ENCODE data around the gene SYNE4.

SYNE4 gene

DNA sequence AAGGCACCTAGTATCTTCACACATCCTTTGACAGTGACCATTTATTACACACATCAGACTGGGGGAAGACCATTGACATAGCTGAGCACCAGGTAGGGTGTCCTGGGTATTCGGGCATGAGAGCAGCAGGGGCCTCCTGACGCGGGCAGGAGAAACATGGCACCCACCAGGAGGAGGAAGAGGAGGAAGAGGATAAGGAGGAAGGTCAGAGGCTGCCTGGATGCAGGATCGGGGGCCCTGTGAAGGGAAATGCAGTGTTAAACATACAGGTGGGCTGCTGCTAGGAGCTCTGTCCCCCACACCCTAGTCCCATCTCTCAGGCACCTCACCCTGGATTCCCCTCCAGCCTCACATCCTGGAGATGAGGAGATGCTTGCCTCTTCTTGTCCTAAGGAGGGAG is 5.3 kb downstream of the SYNE4 start:
- 96 to 99% methylated on average over 4 of the region's 4 CpGs for WGBS, 2 experiments
- H3K4me1 ChIP-seq (ENCODE audit: control insufficient read depth, insufficient read depth, low read length) = no peaks in the 10 kb centered on the region
- H3K36me3 ChIP-seq (ENCODE audit: control insufficient read depth, insufficient read depth, low read length) = no peaks in the 10 kb centered on the region
- H3K9me3 ChIP-seq (ENCODE audit: control insufficient read depth, low read length) = no peaks in the 10 kb centered on the region
- H3K4me3 ChIP-seq (ENCODE audit: insufficient read depth, low read depth, low read length) = no peak overlapping the region
- H3K27me3 ChIP-seq (ENCODE audit: control insufficient read depth, insufficient read depth, low read length, poor library complexity, severe bottlenecking) = no peaks in the 10 kb centered on the region
- H3K27ac ChIP-seq (ENCODE audit: insufficient read depth, low read depth, low read length, poor library complexity, severe bottlenecking) = no peak overlapping the region

DNA sequence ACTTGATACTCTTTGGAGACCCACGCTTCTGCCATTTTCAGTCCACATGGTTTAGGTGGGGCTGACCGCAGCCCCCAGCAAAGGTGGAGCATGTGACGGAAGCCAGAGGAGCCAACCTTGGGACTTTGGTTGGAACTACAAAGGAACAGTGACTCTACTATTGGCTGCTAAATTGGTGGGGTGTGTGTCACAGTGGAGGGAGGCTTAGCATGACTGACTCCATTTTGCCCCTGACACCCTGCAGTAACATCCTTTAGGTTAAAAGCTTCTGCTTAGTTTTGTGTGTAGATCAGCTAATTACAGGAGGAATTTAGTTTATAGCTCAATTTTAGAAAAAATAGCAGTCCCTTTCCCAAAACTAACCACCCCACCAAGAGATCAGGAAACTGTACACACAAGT is 7.0 kb downstream of the SYNE4 start:
- H3K4me1 ChIP-seq (ENCODE audit: control insufficient read depth, insufficient read depth, low read length) = no peaks in the 10 kb centered on the region
- no peaks in the 10 kb centered on the region for H3K27me3 ChIP-seq (ENCODE audit: control insufficient read depth, insufficient read depth, low read length, poor library complexity, severe bottlenecking)
- no peak overlapping the region for H3K4me3 ChIP-seq (ENCODE audit: insufficient read depth, low read depth, low read length)
- no peak overlapping the region for H3K27ac ChIP-seq (ENCODE audit: insufficient read depth, low read depth, low read length, poor library complexity, severe bottlenecking)
- WGBS, 2 experiments = 98 to 100% methylated on average over 3 of the region's 3 CpGs
- no peaks in the 10 kb centered on the region for H3K9me3 ChIP-seq (ENCODE audit: control insufficient read depth, low read length)
- no peaks in the 10 kb centered on the region for H3K36me3 ChIP-seq (ENCODE audit: control insufficient read depth, insufficient read depth, low read length)

DNA sequence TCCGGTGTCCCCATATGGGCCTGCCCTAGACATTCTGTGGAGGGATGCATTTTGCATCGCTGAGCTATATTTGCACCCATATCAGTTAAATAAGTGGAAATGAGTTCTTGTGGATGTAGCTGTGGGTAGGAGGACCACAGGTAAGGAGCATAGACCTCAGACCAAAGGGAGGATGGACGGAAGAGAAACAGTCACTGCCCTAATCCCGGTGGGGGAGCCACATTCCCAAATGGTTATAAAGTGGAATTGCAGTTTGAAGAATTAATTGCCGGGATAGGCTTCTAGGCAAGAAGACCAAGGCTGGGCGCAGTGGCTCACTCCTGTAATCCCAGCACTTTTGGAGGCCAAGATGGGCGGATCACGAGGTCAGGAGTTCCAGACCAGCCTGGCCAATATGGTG is 11.8 kb downstream of the SYNE4 start:
- WGBS, 2 experiments = 92 to 94% methylated on average over 8 of the region's 8 CpGs
- H3K4me3 ChIP-seq (ENCODE audit: insufficient read depth, low read depth, low read length) = no peak overlapping the region
- H3K27ac ChIP-seq (ENCODE audit: insufficient read depth, low read depth, low read length, poor library complexity, severe bottlenecking) = no peak overlapping the region
- H3K27me3 ChIP-seq (ENCODE audit: control insufficient read depth, insufficient read depth, low read length, poor library complexity, severe bottlenecking) = no peaks in the 10 kb centered on the region
- H3K9me3 ChIP-seq (ENCODE audit: control insufficient read depth, low read length) = no peaks in the 10 kb centered on the region
- H3K36me3 ChIP-seq (ENCODE audit: control insufficient read depth, insufficient read depth, low read length) = no peaks in the 10 kb centered on the region
- peaks cover 7% of the 10 kb centered on the region for H3K4me1 ChIP-seq (ENCODE audit: control insufficient read depth, insufficient read depth, low read length)

DNA sequence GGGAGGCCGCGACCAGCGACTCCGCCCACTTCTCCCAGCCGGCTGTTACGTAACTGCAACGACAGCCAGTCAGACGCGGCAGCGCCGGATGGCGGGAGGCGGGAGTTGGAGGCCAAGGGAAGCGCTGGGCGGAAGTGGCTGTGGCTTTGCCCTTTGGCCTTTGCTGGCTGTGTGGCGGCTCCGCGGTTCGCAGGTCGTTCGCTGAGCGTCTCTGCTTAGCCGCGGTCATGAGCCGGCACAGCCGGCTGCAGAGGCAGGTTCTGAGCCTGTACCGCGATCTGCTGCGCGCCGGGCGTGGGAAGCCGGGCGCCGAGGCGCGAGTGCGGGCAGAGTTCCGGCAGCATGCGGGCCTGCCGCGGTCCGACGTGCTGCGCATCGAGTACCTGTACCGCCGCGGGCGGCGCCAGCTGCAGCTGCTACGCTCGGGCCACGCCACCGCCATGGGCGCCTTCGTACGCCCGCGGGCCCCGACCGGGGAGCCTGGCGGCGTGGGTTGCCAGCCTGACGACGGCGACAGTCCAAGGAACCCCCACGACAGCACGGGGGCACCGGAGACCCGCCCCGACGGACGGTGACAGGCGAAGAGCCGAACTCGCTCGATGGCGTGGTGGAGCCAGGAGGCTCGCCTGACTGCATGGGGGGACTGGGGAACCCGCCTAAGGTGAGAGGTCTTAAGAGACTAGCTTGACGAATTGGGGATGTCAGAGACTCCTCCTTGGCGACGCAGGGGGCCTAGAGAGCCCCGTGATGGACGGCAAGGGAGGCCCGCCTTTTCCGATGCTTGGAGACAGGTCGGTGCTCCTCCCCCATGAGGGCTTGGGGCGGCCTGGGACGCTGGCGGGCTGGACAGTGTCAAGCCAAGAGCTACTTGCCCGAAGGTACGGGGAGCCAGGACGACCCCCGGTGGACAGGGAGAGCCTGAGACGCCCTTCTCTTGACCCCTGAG is 13.3 kb downstream of the SYNE4 start, which contains the start of gene SDHAF1:
Gene SDHAF1, plus strand, starts transcription at position 141 of the 946 bp plus-strand sequence. Its CDS starts 87 bp downstream, at position 228.
- no peaks in the 10 kb centered on the region for H3K9me3 ChIP-seq (ENCODE audit: control insufficient read depth, low read length)

DNA sequence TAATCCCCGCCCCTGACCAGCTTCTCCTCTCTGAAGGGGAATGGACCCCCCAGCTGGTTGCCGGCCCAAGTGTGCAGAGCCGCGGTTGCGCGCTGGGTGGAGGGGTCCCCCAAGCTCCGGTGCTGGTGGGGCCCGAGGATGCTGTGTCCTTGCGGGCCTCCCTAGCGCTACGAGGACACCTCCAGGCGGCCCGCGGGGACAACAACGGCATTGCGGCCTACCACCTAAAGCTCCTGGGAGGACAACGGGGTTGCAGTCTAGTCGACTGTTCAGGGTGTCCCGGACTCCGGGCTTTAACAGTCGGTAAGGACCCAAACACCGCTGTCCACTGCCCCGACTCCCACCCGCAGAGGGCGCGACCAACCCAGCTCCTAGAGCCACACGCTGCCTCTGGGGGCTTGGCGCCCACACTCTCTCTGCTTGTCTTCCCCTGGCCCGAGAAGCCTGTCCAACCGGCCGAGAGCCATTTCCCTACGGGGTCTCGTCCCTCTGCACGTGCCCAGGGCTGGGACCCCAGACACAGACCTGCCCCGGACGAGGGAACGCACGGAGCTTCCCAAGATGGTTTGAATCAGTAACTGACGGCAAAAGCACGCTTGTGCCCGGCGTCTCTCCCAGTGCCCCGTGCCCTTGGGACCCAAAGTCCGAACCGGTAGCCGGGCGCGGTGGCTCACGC is 14.6 kb downstream of the SYNE4 start:
- H3K27ac ChIP-seq (ENCODE audit: insufficient read depth, low read depth, low read length, poor library complexity, severe bottlenecking) = no peak overlapping the region
- H3K27me3 ChIP-seq (ENCODE audit: control insufficient read depth, insufficient read depth, low read length, poor library complexity, severe bottlenecking) = no peaks in the 10 kb centered on the region
- peaks cover 7% of the 10 kb centered on the region for H3K4me1 ChIP-seq (ENCODE audit: control insufficient read depth, insufficient read depth, low read length)
- H3K36me3 ChIP-seq (ENCODE audit: control insufficient read depth, insufficient read depth, low read length) = no peaks in the 10 kb centered on the region
- H3K4me3 ChIP-seq (ENCODE audit: insufficient read depth, low read depth, low read length) = no peak overlapping the region
- H3K9me3 ChIP-seq (ENCODE audit: control insufficient read depth, low read length) = no peaks in the 10 kb centered on the region
- WGBS, 2 experiments = 89 to 90% methylated on average over 49 of the region's 49 CpGs

More for the DNA sequence above, 13.3 kb downstream of the SYNE4 start, which contains the start of gene SDHAF1:
- Histone ChIP-seq H3K4me1 (ENCODE audit: control insufficient read depth, insufficient read depth, low read length) (peaks cover 7% of the 10 kb centered on the region), H3K27me3 (ENCODE audit: control insufficient read depth, insufficient read depth, low read length, poor library complexity, severe bottlenecking) (no peaks in the 10 kb centered on the region), H3K36me3 (ENCODE audit: control insufficient read depth, insufficient read depth, low read length) (no peaks in the 10 kb centered on the region), H3K4me3 (ENCODE audit: insufficient read depth, low read depth, low read length) (peak within 1 kb of the TSS; percentile 88), H3K27ac (ENCODE audit: insufficient read depth, low read depth, low read length, poor library complexity, severe bottlenecking) (no peak within 1 kb of the TSS)
- 0 to 1% methylated on average over 97 of the region's 97 CpGs for WGBS, 2 experiments

DNA sequence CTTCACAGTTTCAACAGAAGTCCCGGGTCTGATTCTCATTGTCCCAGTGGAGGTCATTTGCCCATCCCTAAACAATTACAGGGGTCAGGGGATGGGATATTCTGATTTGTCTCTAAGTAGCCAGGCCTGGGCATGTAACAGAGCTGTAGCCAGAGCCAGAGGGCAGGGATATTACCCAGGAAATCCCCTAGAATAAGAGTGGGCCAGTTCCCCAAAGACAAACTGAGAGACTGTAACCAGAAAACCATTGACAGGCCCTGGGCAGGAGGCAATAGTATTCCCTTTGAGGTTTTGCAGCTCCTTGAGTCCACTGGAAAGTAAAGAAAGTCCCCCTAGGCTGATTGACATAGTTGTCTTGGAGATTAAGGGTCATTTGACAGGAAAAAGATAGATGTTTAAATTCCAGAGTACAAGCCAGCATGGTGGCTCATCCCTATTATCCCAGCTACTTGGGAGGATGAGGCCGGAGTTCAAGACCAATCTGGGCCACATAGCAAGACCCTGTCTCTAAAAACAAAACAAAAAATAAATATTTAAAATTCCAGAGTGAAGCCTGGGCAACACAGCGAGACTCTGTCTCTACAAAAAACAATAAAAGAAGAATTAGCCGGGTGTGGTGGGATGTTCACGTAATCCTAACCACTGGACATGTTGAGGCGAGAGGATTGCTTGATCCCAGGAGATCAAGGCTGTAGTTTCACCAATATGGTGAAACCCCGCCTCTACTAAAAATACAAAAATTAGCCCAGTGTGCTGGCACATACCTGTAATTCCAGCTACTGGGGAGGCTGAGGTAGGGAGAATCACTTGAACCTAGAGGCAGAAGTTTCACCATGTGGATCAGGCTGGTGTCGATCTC is 15.5 kb downstream of the SYNE4 start:
- Histone ChIP-seq H3K4me1 (ENCODE audit: control insufficient read depth, insufficient read depth, low read length) (peaks cover 7% of the 10 kb centered on the region), H3K27me3 (ENCODE audit: control insufficient read depth, insufficient read depth, low read length, poor library complexity, severe bottlenecking) (peaks cover 6% of the 10 kb centered on the region), H3K9me3 (ENCODE audit: control insufficient read depth, low read length) (no peaks in the 10 kb centered on the region), H3K27ac (ENCODE audit: insufficient read depth, low read depth, low read length, poor library complexity, severe bottlenecking) (no peak overlapping the region), H3K36me3 (ENCODE audit: control insufficient read depth, insufficient read depth, low read length) (no peaks in the 10 kb centered on the region), H3K4me3 (ENCODE audit: insufficient read depth, low read depth, low read length) (no peak overlapping the region)
- WGBS, 2 experiments = 78 to 88% methylated on average over 8 of the region's 8 CpGs

DNA sequence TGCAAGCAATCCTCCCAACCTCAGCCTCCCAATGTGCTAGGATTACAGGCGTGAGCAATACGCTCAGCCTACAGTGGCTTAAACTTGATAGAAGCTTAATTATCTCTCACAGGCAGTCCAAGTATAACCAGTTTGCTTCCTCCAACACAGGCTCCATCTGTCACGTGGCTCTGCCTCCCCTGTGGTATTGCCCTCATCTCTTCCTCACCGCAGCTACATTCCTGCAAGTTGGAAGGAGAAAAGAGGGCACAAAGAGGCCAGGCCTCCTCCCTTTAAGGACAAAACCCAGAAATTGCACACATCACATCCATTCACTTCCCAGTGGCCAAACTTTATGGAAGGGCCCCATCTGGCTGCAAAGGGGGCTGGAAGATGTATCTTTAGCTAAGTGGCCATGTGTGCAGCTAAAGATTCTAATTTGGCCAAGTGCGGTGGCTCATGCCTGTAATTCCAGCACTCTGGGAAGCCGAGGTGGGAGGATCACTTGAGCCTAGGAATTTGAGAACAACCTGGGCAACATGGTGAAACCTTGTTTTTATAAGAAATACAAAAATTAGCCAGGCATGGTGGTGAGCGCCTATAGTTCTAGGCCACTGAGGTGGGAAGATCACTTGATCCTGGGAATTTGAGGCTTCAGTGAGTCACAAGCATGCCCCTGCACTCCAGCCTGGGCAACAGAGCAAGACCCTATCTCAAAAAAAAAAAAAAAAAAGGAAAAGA is 16.7 kb downstream of the SYNE4 start:
- Histone ChIP-seq H3K27me3 (ENCODE audit: control insufficient read depth, insufficient read depth, low read length, poor library complexity, severe bottlenecking) (peaks cover 19% of the 10 kb centered on the region), H3K9me3 (ENCODE audit: control insufficient read depth, low read length) (no peaks in the 10 kb centered on the region), H3K27ac (ENCODE audit: insufficient read depth, low read depth, low read length, poor library complexity, severe bottlenecking) (no peak overlapping the region), H3K4me1 (ENCODE audit: control insufficient read depth, insufficient read depth, low read length) (peaks cover 8% of the 10 kb centered on the region), H3K36me3 (ENCODE audit: control insufficient read depth, insufficient read depth, low read length) (no peaks in the 10 kb centered on the region), H3K4me3 (ENCODE audit: insufficient read depth, low read depth, low read length) (no peak overlapping the region)
- WGBS, 2 experiments = 82 to 87% methylated on average over 7 of the region's 7 CpGs

DNA sequence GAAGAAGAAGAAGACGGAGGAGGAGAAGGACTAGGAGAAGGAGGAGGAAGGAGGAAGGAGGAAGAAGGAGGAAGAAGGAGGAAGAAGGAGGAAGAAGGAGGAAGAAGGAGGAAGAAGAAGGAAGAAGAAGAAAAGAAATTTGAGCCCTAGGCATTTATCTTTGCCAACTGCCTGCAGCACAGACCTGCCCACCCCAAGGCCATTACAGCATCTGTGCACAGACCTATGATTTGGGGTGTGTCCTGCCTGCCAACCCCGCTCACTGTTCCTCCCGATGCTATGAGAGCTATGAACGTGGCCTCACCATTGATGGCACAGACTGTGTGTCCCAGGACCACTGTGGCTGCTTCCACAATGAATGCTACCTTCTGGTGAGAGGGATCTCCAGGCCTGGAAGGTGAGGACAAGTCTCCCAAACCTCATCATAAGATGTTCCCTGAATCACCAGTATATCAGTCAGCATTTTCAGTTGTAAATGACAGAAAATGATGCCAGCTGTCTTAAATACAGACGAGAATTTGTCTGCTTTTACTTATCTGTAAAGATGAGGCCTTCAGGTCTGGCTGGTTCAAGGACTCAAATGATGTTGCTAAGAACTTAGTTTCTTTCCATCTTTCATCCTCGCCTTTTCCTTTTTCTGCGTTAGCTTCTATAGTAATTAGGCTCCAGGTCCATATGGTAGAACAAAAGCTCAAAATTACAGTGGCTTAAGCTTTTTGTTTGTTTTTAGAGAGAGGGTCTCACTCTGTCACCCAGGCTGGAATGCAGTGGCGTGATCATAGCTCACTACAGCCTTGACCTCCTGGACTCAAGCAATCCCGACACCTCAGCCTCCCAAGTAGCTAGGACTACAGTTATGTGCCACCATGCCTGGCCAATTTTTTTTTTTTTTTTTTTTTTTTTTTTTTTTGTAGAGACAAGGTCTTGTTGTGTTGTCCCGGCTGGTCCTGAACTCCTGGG is 17.6 kb downstream of the SYNE4 start:
- Histone ChIP-seq H3K27ac (ENCODE audit: insufficient read depth, low read depth, low read length, poor library complexity, severe bottlenecking) (no peak overlapping the region), H3K4me1 (ENCODE audit: control insufficient read depth, insufficient read depth, low read length) (peaks cover 12% of the 10 kb centered on the region), H3K27me3 (ENCODE audit: control insufficient read depth, insufficient read depth, low read length, poor library complexity, severe bottlenecking) (peaks cover 26% of the 10 kb centered on the region), H3K9me3 (ENCODE audit: control insufficient read depth, low read length) (no peaks in the 10 kb centered on the region), H3K4me3 (ENCODE audit: insufficient read depth, low read depth, low read length) (no peak overlapping the region), H3K36me3 (ENCODE audit: control insufficient read depth, insufficient read depth, low read length) (no peaks in the 10 kb centered on the region)
- WGBS, 2 experiments = 87 to 91% methylated on average over 10 of the region's 10 CpGs

DNA sequence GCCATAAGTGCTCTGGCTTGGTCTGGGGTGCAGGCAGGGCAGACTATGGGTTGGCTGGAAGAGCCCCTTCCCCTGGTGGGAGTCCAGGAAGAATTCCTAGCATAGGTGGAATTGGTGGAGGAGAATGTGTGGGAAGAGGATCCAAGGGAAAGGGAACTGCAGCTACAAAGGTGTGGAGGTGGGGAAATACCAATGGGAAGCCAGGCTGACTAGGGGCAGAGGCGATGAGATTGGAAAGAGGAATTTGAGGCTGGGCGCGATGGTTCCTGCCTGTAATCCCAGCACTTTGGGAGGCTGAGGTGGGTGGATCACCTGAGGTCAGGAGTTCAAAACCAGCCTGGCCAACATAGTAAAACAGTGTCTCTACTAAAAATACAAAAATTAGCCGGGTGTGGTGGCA is 18.5 kb downstream of the SYNE4 start:
- Histone ChIP-seq H3K27ac (ENCODE audit: insufficient read depth, low read depth, low read length, poor library complexity, severe bottlenecking) (no peak overlapping the region), H3K4me1 (ENCODE audit: control insufficient read depth, insufficient read depth, low read length) (peaks cover 10% of the 10 kb centered on the region), H3K36me3 (ENCODE audit: control insufficient read depth, insufficient read depth, low read length) (no peaks in the 10 kb centered on the region), H3K27me3 (ENCODE audit: control insufficient read depth, insufficient read depth, low read length, poor library complexity, severe bottlenecking) (peaks cover 35% of the 10 kb centered on the region), H3K4me3 (ENCODE audit: insufficient read depth, low read depth, low read length) (no peak overlapping the region), H3K9me3 (ENCODE audit: control insufficient read depth, low read length) (no peaks in the 10 kb centered on the region)
- 83 to 96% methylated on average over 4 of the region's 4 CpGs for WGBS, 2 experiments
